ENCODE results near the gene PERM1. TPM values are rescaled to one million over a fixed set of nuclear protein-coding genes. Genes with fewer than 3 reads are reported as not detected.
A peak's percentile ranks its signal among the peaks of the same experiment; 100 is the strongest.

The PERM1 gene
- total and polyA plus RNA-seq, 2 experiments from 2014 or later: 0.45 TPM; not detected in 1

- no peaks in the 10 kb centered on the region for H3K9me2 ChIP-seq (ENCODE audit: insufficient read depth)
- 0 out of 2 replicates have a peak, but pooled peaks cover 9% of the 10 kb centered on the region for H3K4me1 ChIP-seq (ENCODE audit: insufficient read depth)
- no peaks in the 10 kb centered on the region for H3K36me3 ChIP-seq (ENCODE audit: low read depth)
- H3K4me2 ChIP-seq (ENCODE audit: unreplicated experiment): no peak overlapping the region
- no peak for DNase-seq
- H3K9me3 ChIP-seq (ENCODE audit: low read depth): no peaks in the 10 kb centered on the region
- H3K27me3 ChIP-seq (replicated peaks; ENCODE audit: insufficient read depth): no peaks in the 10 kb centered on the region
- no peaks in the 10 kb centered on the region for H3K79me2 ChIP-seq (ENCODE audit: insufficient read depth)
- H3K4me3 ChIP-seq: no peak overlapping the region
- no peaks in the 10 kb centered on the region for H3F3A ChIP-seq (ENCODE audit: insufficient read depth)
- WGBS, 2 experiments (ENCODE audit: low coverage in 1 of 2, low lambda C conversion rate in 2 of 2, missing lambda C conversion rate in 2 of 2): 76 to 79% methylated on average over 15 of the region's 15 CpGs
- TF ChIP-seq EZH2 (IDR thresholded peaks at IDR 0.05; ENCODE audit: insufficient read depth, poor library complexity, severe bottlenecking): no peak
- TF ChIP-seq EZH2phosphoT487 (IDR thresholded peaks at IDR 0.05; ENCODE audit: insufficient read depth, low read depth): no peak
- no peak overlapping the region for H2AFZ ChIP-seq
- H3K9ac ChIP-seq: no peak overlapping the region
- in situ Hi-C loops (cut with MboI): no loop called here
- no peaks in the 10 kb centered on the region for H4K20me1 ChIP-seq (ENCODE audit: insufficient read depth)
- no peak overlapping the region for H3K27ac ChIP-seq
Observed at GRCh38 chr1:969260-969855, 12.5 kb downstream of the PERM1 start.

- Histone ChIP-seq H3K9me3 (ENCODE audit: low read depth) (no peaks in the 10 kb centered on the region), H4K20me1 (ENCODE audit: insufficient read depth) (no peaks in the 10 kb centered on the region), H3K27ac (no peak overlapping the region), H3K4me2 (ENCODE audit: unreplicated experiment) (peak overlapping the region; percentile 77), H3K27me3 (replicated peaks; ENCODE audit: insufficient read depth) (no peaks in the 10 kb centered on the region), H3K9ac (no peak overlapping the region), H3K79me2 (ENCODE audit: insufficient read depth) (no peaks in the 10 kb centered on the region), H3K4me1 (ENCODE audit: insufficient read depth) (0 out of 2 replicates have a peak, but pooled peaks cover 9% of the 10 kb centered on the region), H2AFZ (no peak overlapping the region), H3F3A (ENCODE audit: insufficient read depth) (no peaks in the 10 kb centered on the region), H3K9me2 (ENCODE audit: insufficient read depth) (no peaks in the 10 kb centered on the region), H3K4me3 (no peak overlapping the region), H3K36me3 (ENCODE audit: low read depth) (no peaks in the 10 kb centered on the region)
- DNase-seq: no peak
- TF ChIP-seq EZH2 (IDR thresholded peaks at IDR 0.05; ENCODE audit: insufficient read depth, poor library complexity, severe bottlenecking) (no peak), EZH2phosphoT487 (IDR thresholded peaks at IDR 0.05; ENCODE audit: insufficient read depth, low read depth) (no peak)
- WGBS, 2 experiments (ENCODE audit: low coverage in 1 of 2, low lambda C conversion rate in 2 of 2, missing lambda C conversion rate in 2 of 2): 76 to 83% methylated on average over 19 to 22 of the region's 23 CpGs
- in situ Hi-C loops (cut with MboI): no loop called here
Observed at GRCh38 chr1:967466-968343, 14.2 kb downstream of the PERM1 start.

- DNase-seq: peak; percentile 90
- H3K9me3 ChIP-seq (ENCODE audit: low read depth): no peaks in the 10 kb centered on the region
- peak overlapping the region; percentile 69 for H2AFZ ChIP-seq
- H3K36me3 ChIP-seq (ENCODE audit: low read depth): no peaks in the 10 kb centered on the region
- H4K20me1 ChIP-seq (ENCODE audit: insufficient read depth): no peaks in the 10 kb centered on the region
- peak overlapping the region; percentile 67 for H3K27ac ChIP-seq
- H3K79me2 ChIP-seq (ENCODE audit: insufficient read depth): no peaks in the 10 kb centered on the region; the same call in 1 of the 2 replicates
- H3F3A ChIP-seq (ENCODE audit: insufficient read depth): no peaks in the 10 kb centered on the region
- H3K4me2 ChIP-seq (ENCODE audit: unreplicated experiment): peak overlapping the region; percentile 77
- H3K4me3 ChIP-seq: peak overlapping the region; percentile 75
- peak overlapping the region; percentile 78 for H3K9ac ChIP-seq
- H3K27me3 ChIP-seq (replicated peaks; ENCODE audit: insufficient read depth): no peaks in the 10 kb centered on the region
- 2 to 3% methylated on average over 54 to 58 of the region's 60 CpGs for WGBS, 2 experiments (ENCODE audit: low coverage in 1 of 2, low lambda C conversion rate in 2 of 2, missing lambda C conversion rate in 2 of 2)
- TF ChIP-seq EZH2 (IDR thresholded peaks at IDR 0.05; ENCODE audit: insufficient read depth, poor library complexity, severe bottlenecking): no peak
- no peak for TF ChIP-seq EZH2phosphoT487 (IDR thresholded peaks at IDR 0.05; ENCODE audit: insufficient read depth, low read depth)
- H3K4me1 ChIP-seq (ENCODE audit: insufficient read depth): 0 out of 2 replicates have a peak, but pooled peaks cover 9% of the 10 kb centered on the region
- in situ Hi-C loops (cut with MboI): no loop called here
- H3K9me2 ChIP-seq (ENCODE audit: insufficient read depth): no peaks in the 10 kb centered on the region
Observed at GRCh38 chr1:966704-967300, 15.1 kb downstream of the PERM1 start.

GRCh38 chr1:966135-966703 lies 15.7 kb downstream of the PERM1 start, which contains the start of gene PLEKHN1:
Gene PLEKHN1, plus strand, starts transcription at chr1:966482. Its CDS starts 50 bp downstream, at chr1:966532.
- Histone ChIP-seq H4K20me1 (ENCODE audit: insufficient read depth) (no peaks in the 10 kb centered on the region), H3K9me2 (ENCODE audit: insufficient read depth) (no peaks in the 10 kb centered on the region), H3K4me3 (peak within 1 kb of the TSS; percentile 75), H3K36me3 (ENCODE audit: low read depth) (no peaks in the 10 kb centered on the region), H3K4me1 (ENCODE audit: insufficient read depth) (0 out of 2 replicates have a peak, but pooled peaks cover 9% of the 10 kb centered on the region), H3K9ac (peak within 1 kb of the TSS; percentile 78), H3K27ac (peak within 1 kb of the TSS; percentile 67), H3K9me3 (ENCODE audit: low read depth) (no peaks in the 10 kb centered on the region), H3K27me3 (replicated peaks; ENCODE audit: insufficient read depth) (no peaks in the 10 kb centered on the region), H3K4me2 (ENCODE audit: unreplicated experiment) (peak within 1 kb of the TSS; percentile 77), H2AFZ (peak within 1 kb of the TSS; percentile 69), H3K79me2 (ENCODE audit: insufficient read depth) (peaks cover 5% of the 10 kb centered on the region; the same call in 1 of the 2 replicates), H3F3A (ENCODE audit: insufficient read depth) (no peaks in the 10 kb centered on the region)
- no peak for TF ChIP-seq EZH2 (IDR thresholded peaks at IDR 0.05; ENCODE audit: insufficient read depth, poor library complexity, severe bottlenecking)
- no peak for TF ChIP-seq EZH2phosphoT487 (IDR thresholded peaks at IDR 0.05; ENCODE audit: insufficient read depth, low read depth)
- in situ Hi-C loops (cut with MboI): no loop called here
- 5 to 6% methylated on average over 17 to 28 of the region's 31 CpGs for WGBS, 2 experiments (ENCODE audit: low coverage in 1 of 2, low lambda C conversion rate in 2 of 2, missing lambda C conversion rate in 2 of 2)
- DNase-seq: peak; percentile 75

Measured in GM23248 (cell line).